Stomach (tissue), 9 donors: ENCODE results near the gene DGCR8. TPM values are rescaled to one million over a fixed set of nuclear protein-coding genes. Genes with fewer than 3 reads are reported as not detected.

ENCODE experiments used
- DNase-seq, 2 donors: peaks; one replicate each; pipeline versions ENCODE4 v3.0.0 to v3.0.0-alpha.2; 2013 to 2019
- H3K27ac ChIP-seq, 5 donors: fragments of 200-600 bp in 4 of 5; sonication (generic) in 4 of 5; one replicate each; pipeline ENCODE4 v1.5.1; 2013 to 2019; ENCODE audit warnings: mild to moderate bottlenecking in 1 of 5, moderate library complexity in 1 of 5
- H3K27me3 ChIP-seq, 3 donors: fragments of 200-600 bp; sonication (generic); one replicate each; pipeline ENCODE4 v1.5.1; 2017 to 2019; ENCODE audit warnings: mixed run types in 1 of 3
- H3K36me3 ChIP-seq, 4 donors: fragments of 200-600 bp; sonication (generic); 1 replicate in 3 of 4; 2 replicates in 1 of 4; pipeline ENCODE4 v1.5.1; 2016 to 2019
- H3K4me1 ChIP-seq, 4 donors: fragments of 200-600 bp; sonication (generic); one replicate each; pipeline ENCODE4 v1.5.1; 2016 to 2019
- H3K4me3 ChIP-seq, 4 donors: fragments of 200-600 bp; sonication (generic) in 3 of 4; one replicate each; pipeline ENCODE4 v1.5.1; 2016 to 2019; ENCODE audit warnings: mild to moderate bottlenecking in 1 of 4
- H3K9me3 ChIP-seq, 4 donors: fragments of 200-600 bp; sonication (generic); one replicate each; pipeline ENCODE4 v1.5.1; 2016 to 2019
- CTCF ChIP-seq, 7 experiments: fragments of 450-650 bp in 4 of 7; fragments of 200-600 bp in 3 of 7; sonication (generic) in 3 of 7; IDR thresholded peaks; one replicate each; pipeline ENCODE4 v1.5.1; 2016 to 2019; ENCODE audit warnings: antibody characterized with exemption in 7 of 7, control low read depth in 2 of 7, mild to moderate bottlenecking in 1 of 7
- EP300 ChIP-seq: sonication (generic); formaldehyde crosslinking; IDR thresholded peaks from one replicate; pipeline ENCODE4 v1.6.1; 2017; ENCODE audit warnings: antibody characterized with exemption
- POLR2A ChIP-seq, 4 donors: fragments of 450-650 bp; IDR thresholded peaks; one replicate each; pipeline ENCODE4 v1.6.1; 2016; ENCODE audit warnings: antibody characterized with exemption in 4 of 4, control low read depth in 2 of 4, mild to moderate bottlenecking in 1 of 4, moderate library complexity in 1 of 4
- POLR2AphosphoS5 ChIP-seq, 3 donors: sonication (generic); formaldehyde crosslinking; IDR thresholded peaks; one replicate each; pipeline ENCODE4 v1.6.1; 2016; ENCODE audit warnings: antibody characterized with exemption in 3 of 3
- WGBS, 5 donors: extraction: QIAGEN DNeasy Blood & Tissue Kit in 3 of 5; methylation state at CpG; one replicate each; pipeline versions ENCODE4 v1.1.5 to v1.1.7; 2013 to 2018; 5-methylcytosine and 5-hydroxymethylcytosine counted together
- intact Hi-C: fragments of 100-400 bp; cut with DNase I; formaldehyde crosslinking; loops from one replicate; pipeline ENCODE4 v1.15.1; 2023; ENCODE audit warnings: low total_unique reads
- polyA plus RNA-seq, 3 donors: library from polyadenylated mRNA; stranded (reverse); fragments of 200-250 nt; gene quantifications; one replicate each; pipeline ENCODE4 v1.2.3, GENCODE V29; 2013
- total RNA-seq, 5 donors: library from RNA; depleted of rRNA; stranded (reverse); fragments of >200 nt; gene quantifications; one replicate each; pipeline versions ENCODE4 v1.1.0 to v1.2.3, GENCODE V29; 2014 to 2016
- donor health status: healthy with polysubstance abuse.
- donor health status: Bipolar disorder and iron deficiency.
- donor health status: healthy.

The DGCR8 gene
- total and polyA plus RNA-seq, 8 donors, result 7.8 to 55.4 (median 30.6) TPM

DNA sequence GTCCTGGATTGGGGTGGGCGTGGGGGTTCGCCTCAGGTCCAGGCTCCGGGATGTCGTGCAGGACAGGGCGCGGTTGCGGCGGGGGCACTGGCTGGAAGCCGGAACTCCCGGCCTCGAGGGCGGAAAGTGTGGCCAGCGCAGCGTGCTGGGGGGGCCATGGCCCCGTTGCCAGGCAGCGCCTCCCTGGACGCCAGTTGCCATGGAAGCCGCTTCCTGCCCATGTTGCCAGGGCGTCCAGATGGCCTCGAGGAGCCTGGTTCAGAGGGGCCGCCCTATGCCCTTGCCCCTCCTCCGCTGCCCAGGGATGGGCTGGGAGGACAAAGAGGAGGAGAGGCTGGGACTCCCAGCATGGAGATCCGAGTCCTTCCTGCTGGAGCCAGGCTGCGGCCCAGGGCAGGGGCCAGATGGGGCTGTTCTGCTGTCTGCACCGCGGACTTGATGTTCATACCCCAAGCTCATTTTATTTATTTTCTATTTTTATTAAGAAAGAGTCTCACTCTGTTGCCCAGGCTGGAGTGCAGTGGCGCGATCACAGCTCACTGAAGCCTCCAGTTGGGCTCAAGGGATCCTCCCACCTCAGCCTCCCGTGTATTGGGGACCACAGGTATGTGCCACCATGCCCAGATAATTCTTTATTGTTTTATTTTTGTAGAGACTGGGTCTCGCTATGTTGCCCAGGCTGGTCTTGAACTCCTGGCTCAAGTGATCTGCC is 75.4 kb downstream of the DGCR8 start:
- DNase-seq, result peak; percentile 38 to 83
- Histone ChIP-seq H3K4me1 (peaks cover 0 to 5% (median 2%) of the 10 kb centered on the region in 4 donors), H3K27me3 (peaks cover 0 to 59% (median 8%) of the 10 kb centered on the region in 3 donors), H3K9me3 (no peaks in the 10 kb centered on the region), H3K27ac (no peak overlapping the region), H3K4me3 (peak overlapping the region in 2 of 4 donors; percentile 3 to 24), H3K36me3 (no peaks in the 10 kb centered on the region)
- TF ChIP-seq POLR2A (IDR thresholded peaks at IDR 0.05) (no peak), CTCF (IDR thresholded peaks at IDR 0.05) (no peak), POLR2AphosphoS5 (IDR thresholded peaks at IDR 0.05) (no peak), EP300 (no peak)
- intact Hi-C loops, result loop anchor here (5.0 kb wide), 1 partner anchor 132 kb away; no protein-coding TSS in a partner anchor
- 33 to 57% (median 47%) methylated on average over 11 to 30 of the region's 30 CpGs for WGBS, 5 donors

DNA sequence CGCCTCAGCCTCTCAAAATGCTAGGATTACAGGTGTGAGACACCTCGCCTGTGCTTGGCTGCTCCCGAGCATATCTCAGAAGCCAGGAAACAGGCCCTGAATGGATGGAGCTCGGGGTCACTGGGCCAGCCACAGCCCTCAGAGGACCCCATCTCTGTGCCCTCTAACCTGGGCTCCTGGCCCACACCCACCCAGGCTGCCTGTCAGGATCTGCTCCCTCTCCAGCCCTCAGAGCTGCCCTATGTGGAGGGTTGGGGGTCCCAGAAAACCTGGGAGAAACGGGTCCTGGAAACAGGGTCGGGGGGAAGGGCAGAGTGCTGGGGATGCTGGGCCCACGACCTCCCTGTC is 76.0 kb downstream of the DGCR8 start:
- Histone ChIP-seq H3K9me3 (no peaks in the 10 kb centered on the region), H3K4me1 (peaks cover 0 to 5% (median 2%) of the 10 kb centered on the region in 4 donors), H3K4me3 (no peak overlapping the region), H3K27ac (no peak overlapping the region), H3K27me3 (peaks cover 0 to 62% (median 8%) of the 10 kb centered on the region in 3 donors), H3K36me3 (no peaks in the 10 kb centered on the region)
- no peak for DNase-seq
- WGBS, 5 donors, result 54 to 74% (median 68%) methylated on average over 5 to 7 of the region's 7 CpGs
- TF ChIP-seq POLR2A (IDR thresholded peaks at IDR 0.05) (no peak), EP300 (no peak), POLR2AphosphoS5 (IDR thresholded peaks at IDR 0.05) (no peak), CTCF (IDR thresholded peaks at IDR 0.05) (no peak)
- intact Hi-C loops, result loop anchor here (5.0 kb wide), 1 partner anchor 131 kb away; no protein-coding TSS in a partner anchor

DNA sequence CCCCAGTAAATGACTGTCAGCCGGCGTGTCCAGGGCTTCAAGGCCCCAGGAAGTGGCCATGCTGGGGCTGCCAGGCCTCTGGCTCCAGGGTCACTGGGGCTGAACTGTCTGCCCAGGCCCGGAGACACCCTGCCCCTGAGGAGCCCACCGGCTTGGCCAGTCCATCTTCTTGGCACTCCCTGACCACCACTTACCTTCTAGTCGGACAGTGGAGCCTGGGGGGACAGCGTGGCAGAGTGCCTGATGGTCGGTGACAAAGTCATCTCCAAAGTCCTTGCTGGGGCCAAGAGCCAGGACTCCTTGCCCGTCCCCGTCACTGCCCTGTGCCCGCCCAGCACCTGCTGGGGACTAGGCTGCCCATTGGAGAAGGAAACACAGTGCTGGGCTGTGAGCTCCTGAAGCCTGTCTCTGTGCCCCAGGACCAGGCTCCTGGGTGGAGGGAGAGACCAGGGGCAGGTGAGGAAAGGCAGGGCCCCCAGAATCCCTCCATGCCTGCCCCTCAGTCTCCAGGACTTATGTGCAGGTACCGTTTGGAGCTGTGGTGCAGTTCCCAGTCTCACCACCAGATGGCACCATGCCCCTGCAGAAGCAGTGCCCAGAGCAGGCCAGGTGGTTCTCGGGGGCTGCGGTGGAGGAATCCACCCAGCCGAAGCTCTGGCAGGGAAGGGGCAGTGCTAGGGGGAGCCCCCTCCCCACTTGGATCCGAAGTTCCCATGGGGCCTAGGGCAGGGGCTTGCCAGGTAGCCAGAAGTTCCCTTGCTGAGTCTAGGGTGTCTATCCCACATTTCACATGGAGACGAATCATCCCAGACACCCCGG is 76.8 kb downstream of the DGCR8 start:
- peak; percentile 93 to 95 for DNase-seq
- TF ChIP-seq POLR2AphosphoS5 (IDR thresholded peaks at IDR 0.05) (no peak), CTCF (IDR thresholded peaks at IDR 0.05) (peak in 6 of 7 experiments; percentile 98 to 100 (median 100))
- Histone ChIP-seq H3K36me3 (no peaks in the 10 kb centered on the region), H3K4me3 (no peak overlapping the region), H3K4me1 (peaks cover 0 to 5% (median 2%) of the 10 kb centered on the region in 4 donors), H3K27me3 (peaks cover 0 to 65% (median 8%) of the 10 kb centered on the region in 3 donors), H3K27ac (no peak overlapping the region), H3K9me3 (no peaks in the 10 kb centered on the region)
- 40 to 49% (median 45%) methylated on average over 8 to 17 of the region's 17 CpGs for WGBS, 5 donors
- intact Hi-C loops, result loop anchor here (5.0 kb wide), 1 partner anchor 130 kb away; no protein-coding TSS in a partner anchor

DNA sequence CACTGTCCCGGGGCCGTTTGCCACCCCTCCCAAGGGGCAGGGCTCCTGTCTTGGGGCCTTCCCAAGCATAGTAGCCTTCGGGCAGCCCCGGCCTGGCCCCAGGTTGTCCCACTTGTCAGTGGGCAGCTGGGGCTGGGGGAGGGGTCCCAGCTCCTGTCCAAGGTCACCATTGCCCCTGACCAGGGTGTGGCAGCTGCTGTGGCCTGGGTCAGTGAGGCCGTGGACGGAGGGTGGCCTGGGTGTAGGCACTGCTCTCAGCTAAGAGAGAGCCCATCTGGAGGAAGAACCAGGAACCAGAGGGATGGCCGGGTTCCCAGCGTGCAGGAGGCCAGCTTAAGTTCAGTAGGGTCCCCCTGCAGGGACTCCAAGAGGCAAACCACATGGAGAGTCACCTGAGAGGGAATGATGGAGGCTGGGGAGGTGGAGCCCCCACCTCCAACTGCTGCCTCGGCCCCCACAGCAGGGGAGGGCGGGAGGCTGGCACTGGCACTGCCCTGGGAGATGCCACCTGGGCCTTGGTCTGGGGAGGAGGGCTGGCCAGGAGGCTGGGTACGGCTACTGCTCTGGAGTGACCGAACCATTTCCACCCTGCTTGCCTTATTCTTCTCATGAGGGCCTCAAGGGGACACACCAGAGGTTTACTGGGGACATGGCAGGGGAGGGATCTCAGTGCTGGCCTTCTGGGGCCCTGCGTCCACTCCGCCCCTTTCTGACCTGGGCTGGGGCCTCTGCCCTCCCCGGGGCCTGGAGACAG is 77.6 kb downstream of the DGCR8 start:
- 58 to 72% (median 62%) methylated on average over 11 to 15 of the region's 15 CpGs for WGBS, 5 donors
- Histone ChIP-seq H3K4me3 (no peak overlapping the region), H3K4me1 (peaks cover 0 to 5% (median 2%) of the 10 kb centered on the region in 4 donors), H3K9me3 (no peaks in the 10 kb centered on the region), H3K27me3 (peaks cover 0 to 65% (median 8%) of the 10 kb centered on the region in 3 donors), H3K27ac (no peak overlapping the region), H3K36me3 (no peaks in the 10 kb centered on the region)
- intact Hi-C loops, result loop anchor here (5.0 kb wide), 1 partner anchor 130 kb away; no protein-coding TSS in a partner anchor
- TF ChIP-seq POLR2A (IDR thresholded peaks at IDR 0.05), result no peak
- no peak for TF ChIP-seq EP300
- TF ChIP-seq POLR2AphosphoS5 (IDR thresholded peaks at IDR 0.05), result no peak
- TF ChIP-seq CTCF (IDR thresholded peaks at IDR 0.05), result no peak
- no peak for DNase-seq
